ENCODE data around the gene MAT2B. TPM values are rescaled to one million over a fixed set of nuclear protein-coding genes. Genes with fewer than 3 reads are reported as not detected.

The MAT2B gene
- total and polyA plus RNA-seq, 2 of the 8 experiments (the other 6 are each of a cell fraction or from before 2014, with no cell fraction given) = 33.9 to 65.2 TPM

GRCh38 chr5:163542771-163543170 lies 37.4 kb downstream of the MAT2B start:
- Histone ChIP-seq H3K23ac (ENCODE audit: insufficient read length) (no peak overlapping the region), H3K4me2 (ENCODE audit: insufficient read depth in 1 of 2, low read depth in 2 of 2, low read length in 2 of 2) (no peak overlapping the region), H3K18ac (ENCODE audit: extremely low read depth, low read length) (no peak overlapping the region), H3K79me1 (ENCODE audit: low read depth, low read length) (no peaks in the 10 kb centered on the region), H3K14ac (ENCODE audit: insufficient read length) (no peak overlapping the region), H2BK20ac (ENCODE audit: low read length) (no peak overlapping the region), H2BK15ac (ENCODE audit: low read length) (no peak overlapping the region), H2AFZ (ENCODE audit: low read length) (no peak overlapping the region), H3K36me3 (ENCODE audit: control insufficient read depth in 2 of 4, insufficient read depth in 4 of 4, low read length in 3 of 4) (no peaks in the 10 kb centered on the region), H4K91ac (replicated peaks; ENCODE audit: insufficient read length, low read length) (no peak overlapping the region), H3K79me2 (ENCODE audit: control insufficient read depth in 1 of 2, insufficient read depth in 2 of 2, low read length in 2 of 2) (no peaks in the 10 kb centered on the region), H2BK12ac (ENCODE audit: low read depth, low read length) (no peak overlapping the region), H3K9ac (replicated peaks in 1 of 4; ENCODE audit: extremely low read depth in 1 of 4, low read depth in 3 of 4, low read length in 3 of 4) (no peak overlapping the region), H4K5ac (ENCODE audit: insufficient read length, low read depth, low read length) (no peak overlapping the region), H3K27me3 (replicated peaks in 1 of 4; ENCODE audit: control insufficient read depth in 3 of 4, extremely low read depth in 1 of 4, insufficient read depth in 3 of 4, low read length in 3 of 4) (no peaks in the 10 kb centered on the region), H4K20me1 (replicated peaks in 1 of 2; ENCODE audit: control insufficient read depth in 1 of 2, insufficient read depth in 2 of 2, low read length in 2 of 2) (no peaks in the 10 kb centered on the region), H3K27ac (ENCODE audit: low read depth, low read length) (no peak overlapping the region), H3K4me1 (replicated peaks in 1 of 4; ENCODE audit: control insufficient read depth in 3 of 4, insufficient read depth in 4 of 4, low read length in 3 of 4) (peaks cover 0 to 10% (median 7%) of the 10 kb centered on the region in 4 experiments; a peak in 3 of 7 replicates), H2BK120ac (replicated peaks; ENCODE audit: low read depth, low read length) (no peak overlapping the region), H3K4me3 (ENCODE audit: extremely low read depth in 1 of 4, insufficient read depth in 2 of 4, low read depth in 3 of 4, low read length in 4 of 4) (no peak overlapping the region), H4K8ac (ENCODE audit: extremely low read depth, insufficient read depth, low read length) (no peak overlapping the region), H2AK5ac (ENCODE audit: low read depth, low read length) (no peak overlapping the region), H3K23me2 (ENCODE audit: low read depth, low read length) (no peaks in the 10 kb centered on the region), H3K4ac (replicated peaks; ENCODE audit: insufficient read length, low read depth, low read length) (no peak overlapping the region), H3K9me3 (ENCODE audit: insufficient read depth in 2 of 2, low read depth in 1 of 2, low read length in 1 of 2) (no peaks in the 10 kb centered on the region), H2BK5ac (ENCODE audit: low read depth, low read length) (no peak overlapping the region), H3K56ac (replicated peaks; ENCODE audit: insufficient read length, low read depth, low read length) (no peak overlapping the region)
- ChIA-PET CTCF (ENCODE audit: partially characterized antibody) (no interaction called here), POLR2A (ENCODE audit: partially characterized antibody) (interaction anchor here (2.0 kb wide), 1 partner anchor 10 kb away, joined by 4 read pairs; no protein-coding TSS in a partner anchor)
- TF ChIP-seq CHD2 (IDR thresholded peaks at IDR 0.05; ENCODE audit: low read length) (no peak), SIN3A (conservative IDR thresholded peaks at IDR 0.05 in 1 of 2, IDR thresholded peaks at IDR 0.05 in 1 of 2; ENCODE audit: low read depth in 1 of 2, low read length in 2 of 2) (no peak)
- 88% methylated on average over 2 of the region's 2 CpGs; no CpG with 5 or more reads in 1 of the 2 experiments for WGBS, 2 experiments (ENCODE audit: extremely low coverage in 1 of 2, insufficient coverage in 1 of 2, insufficient read length in 1 of 2, insufficient replicate concordance in 2 of 2, low coverage in 1 of 2, low lambda C conversion rate in 2 of 2, missing lambda C conversion rate in 1 of 2)
- FAIRE-seq = no peak
- no peak for DNase-seq (ENCODE audit: low read depth in 1 of 2, low spot score in 2 of 2)
